Measurements from ENCODE around the gene C7.
"Not testable (repeated sequence)": the region's sequence is repeated elsewhere in the genome, so short reads cannot be mapped to it uniquely, and the experiment has no call there.

The C7 gene

GRCh38 chr5:40909264-40909663 is at the start of gene C7:
Gene C7, plus strand, starts transcription at chr5:40909497. Its CDS starts 114 bp downstream, at chr5:40909611.
- DNase-seq, result no peak

GRCh38 chr5:40860711-40861110 is 48.6 kb upstream of the C7 start:
- DNase-seq, result no peak

DNA sequence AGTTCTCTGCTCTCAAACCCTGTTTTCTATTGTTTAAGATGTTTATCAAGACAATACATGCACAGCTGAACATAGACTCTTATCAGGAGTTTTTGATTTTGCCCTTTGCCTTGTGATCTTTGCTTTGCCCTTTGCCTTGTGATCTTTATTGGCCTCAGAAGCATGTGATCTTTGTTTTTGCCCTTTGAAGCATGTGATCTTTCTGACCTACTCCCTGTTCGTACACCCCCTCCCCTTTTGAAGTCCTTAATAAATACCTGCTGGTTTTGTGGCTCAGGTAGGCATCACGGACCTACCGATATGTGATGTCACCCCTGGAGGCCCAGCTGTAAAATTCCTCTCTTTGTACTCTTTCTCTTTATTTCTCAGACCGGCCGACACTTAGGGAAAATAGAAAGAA is 44.3 kb upstream of the C7 start:
- DNase-seq, result not testable (repeated sequence)

DNA sequence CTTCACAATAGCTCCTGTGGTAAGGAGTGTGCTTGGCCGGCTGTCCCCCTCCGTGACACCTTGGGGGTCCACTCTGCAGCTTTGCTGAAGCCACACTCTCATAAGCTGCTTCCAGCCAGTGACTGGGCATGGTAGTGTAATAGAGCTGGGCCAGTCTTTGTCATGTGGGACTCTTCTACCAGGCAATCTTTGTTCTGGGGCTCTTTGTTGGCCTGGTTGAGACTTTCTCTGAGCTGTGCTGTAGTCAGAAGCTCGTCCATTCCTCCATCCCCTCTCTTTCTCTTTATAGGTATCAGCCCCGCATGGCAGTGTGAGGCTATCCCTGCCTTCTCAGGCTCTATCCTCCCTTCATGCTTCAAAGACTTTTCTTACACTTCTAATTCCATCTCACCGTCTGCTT is 42.5 kb upstream of the C7 start:
- no peak for DNase-seq

DNA sequence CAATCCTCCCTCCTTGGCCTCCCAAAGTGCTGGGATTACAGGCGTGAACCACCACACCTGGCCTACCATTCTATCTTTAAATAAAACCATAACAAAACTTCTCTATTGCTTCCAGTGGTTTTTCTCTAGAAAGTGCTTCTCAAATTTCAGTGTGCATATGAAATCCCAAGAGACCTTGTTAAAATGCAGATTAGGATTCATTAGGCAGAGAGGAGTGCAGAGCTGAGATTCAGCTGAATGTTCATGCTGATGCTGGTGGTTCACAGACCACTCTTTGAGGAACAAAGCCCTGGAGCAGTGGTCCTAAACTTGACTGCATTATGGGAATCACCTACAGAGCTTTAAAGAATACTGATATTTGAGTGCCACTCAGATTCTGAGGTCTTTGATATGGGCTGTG is 39.9 kb upstream of the C7 start:
- DNase-seq, result no peak

- DNase-seq, result no peak
Measured at GRCh38 chr5:40871177-40871576, 38.1 kb upstream of the C7 start.

- not testable (repeated sequence) for DNase-seq
Measured at GRCh38 chr5:40872253-40872652, 37.0 kb upstream of the C7 start.

GRCh38 chr5:40873286-40873880 is 35.9 kb upstream of the C7 start:
- DNase-seq, result no peak

- DNase-seq, result no peak
Measured at GRCh38 chr5:40875958-40876357, 33.3 kb upstream of the C7 start.

DNA sequence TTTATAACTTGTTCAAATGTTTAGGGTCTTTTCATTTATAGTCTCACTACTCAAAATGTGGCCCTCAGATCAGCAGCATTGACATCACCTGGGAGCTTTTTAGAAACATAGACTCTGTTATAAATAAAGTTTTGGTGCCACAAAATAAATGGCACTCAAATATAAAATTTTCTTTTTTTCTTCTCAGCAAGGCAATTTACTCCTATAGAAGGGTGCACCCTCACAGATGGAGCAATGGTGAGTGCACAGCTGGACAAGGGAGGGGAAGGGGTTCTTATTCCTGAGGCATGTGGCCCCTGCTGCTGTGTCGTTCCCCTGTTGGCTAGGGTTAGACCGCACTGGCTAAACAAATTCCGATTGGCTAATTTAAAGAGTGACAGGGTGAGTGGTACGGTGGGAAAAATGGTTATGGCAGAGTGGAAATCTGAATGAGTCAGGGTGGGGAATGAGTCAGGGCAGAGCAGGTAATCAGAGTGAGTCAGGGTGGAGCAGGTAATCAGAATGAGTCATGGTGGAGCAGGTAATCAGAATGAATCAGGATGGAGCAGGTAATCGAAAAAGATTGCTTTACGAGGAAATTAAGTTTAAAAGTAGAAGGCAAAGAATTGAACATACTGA is 31.8 kb upstream of the C7 start:
- DNase-seq, result no peak

- no peak for DNase-seq
Measured at GRCh38 chr5:40879163-40879942, 29.9 kb upstream of the C7 start.

GRCh38 chr5:40882291-40882690 is 27.0 kb upstream of the C7 start:
- DNase-seq, result no peak

- DNase-seq, result not testable (repeated sequence)
Measured at GRCh38 chr5:40883051-40883450, 26.2 kb upstream of the C7 start.

DNA sequence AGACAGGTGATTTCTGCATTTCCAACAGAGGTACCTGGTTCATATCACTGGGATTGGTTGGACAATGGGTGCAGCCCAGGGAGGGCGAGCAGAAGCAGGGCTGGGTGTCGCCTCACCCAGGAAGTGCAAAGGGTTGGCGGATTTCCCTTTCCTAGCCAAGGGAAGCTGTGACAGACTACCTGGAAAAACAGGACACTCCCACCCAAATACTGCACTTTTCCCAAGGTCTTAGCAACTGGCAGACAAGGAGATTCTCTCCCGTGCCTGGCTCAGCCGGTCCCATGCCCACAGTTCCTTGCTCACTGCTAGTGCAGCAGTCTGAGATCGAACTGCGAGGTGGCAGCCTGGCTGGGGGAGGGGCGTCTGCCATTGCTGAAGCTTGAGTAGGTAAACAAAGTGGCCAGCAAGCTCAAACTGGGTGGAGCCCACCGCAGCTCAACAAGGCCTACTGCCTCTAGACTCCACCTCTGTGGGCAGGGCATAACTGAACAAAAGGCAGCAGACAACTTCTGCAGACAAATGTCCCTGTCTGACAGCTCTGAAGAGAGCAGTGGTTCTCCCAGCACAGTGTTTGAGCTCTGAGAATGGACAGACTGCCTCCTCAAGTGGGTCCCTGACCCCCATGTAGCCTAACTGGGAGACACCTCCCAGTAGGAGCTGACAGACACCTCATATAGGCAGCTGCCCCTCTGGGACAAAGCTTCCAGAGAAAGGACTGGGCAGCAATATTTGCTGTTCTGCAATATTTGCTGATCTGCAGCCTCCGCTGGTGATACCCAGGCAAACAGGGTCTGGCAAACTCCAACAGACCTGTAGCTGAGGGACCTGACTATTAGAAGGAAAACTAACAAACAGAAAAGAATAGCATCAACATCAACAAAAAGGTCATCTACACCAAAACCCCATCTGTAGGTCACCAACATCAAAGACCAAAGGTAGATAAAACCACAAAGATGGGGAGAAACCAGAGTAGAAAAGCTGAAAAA is 13.6 kb upstream of the C7 start:
- DNase-seq, result not testable (repeated sequence)

DNA sequence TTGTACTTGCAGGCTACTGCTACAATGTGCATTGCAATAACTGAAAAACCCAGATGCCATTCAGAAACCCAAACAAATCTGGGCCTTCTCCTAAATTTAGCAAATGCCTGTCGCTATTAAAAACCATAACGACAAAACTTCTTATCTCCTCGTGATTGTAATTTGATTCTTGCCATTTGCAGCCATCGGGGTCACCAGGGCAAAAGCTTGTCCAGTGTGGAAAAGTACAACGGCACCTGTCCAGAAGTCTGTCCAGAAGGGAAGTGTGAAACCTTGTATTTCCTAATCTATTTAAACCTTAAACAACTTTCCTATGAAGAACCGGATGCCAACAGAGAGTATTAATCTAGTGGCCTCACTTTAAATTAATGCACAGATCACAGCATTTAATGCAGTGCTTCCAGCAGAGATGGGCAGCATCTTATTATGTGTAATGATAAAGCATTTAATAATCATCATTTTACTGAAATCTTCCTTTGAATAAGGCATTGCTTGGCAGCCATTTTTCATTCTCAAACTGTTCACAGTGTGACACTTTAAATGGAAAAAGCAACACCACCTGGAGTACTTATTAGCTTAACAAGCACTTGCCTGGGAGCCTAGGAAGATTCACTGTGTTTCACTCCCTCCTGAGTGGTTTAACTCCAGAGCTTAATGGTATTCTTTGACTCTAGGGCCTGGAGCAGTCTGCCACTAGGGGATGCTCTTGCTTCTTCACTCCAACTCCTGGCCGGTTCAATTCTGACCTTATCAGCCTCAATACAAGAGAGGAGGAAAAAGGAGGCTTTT is 4.9 kb upstream of the C7 start:
- DNase-seq, result no peak

GRCh38 chr5:40904994-40905306 is 4.3 kb upstream of the C7 start:
- no peak for DNase-seq

DNA sequence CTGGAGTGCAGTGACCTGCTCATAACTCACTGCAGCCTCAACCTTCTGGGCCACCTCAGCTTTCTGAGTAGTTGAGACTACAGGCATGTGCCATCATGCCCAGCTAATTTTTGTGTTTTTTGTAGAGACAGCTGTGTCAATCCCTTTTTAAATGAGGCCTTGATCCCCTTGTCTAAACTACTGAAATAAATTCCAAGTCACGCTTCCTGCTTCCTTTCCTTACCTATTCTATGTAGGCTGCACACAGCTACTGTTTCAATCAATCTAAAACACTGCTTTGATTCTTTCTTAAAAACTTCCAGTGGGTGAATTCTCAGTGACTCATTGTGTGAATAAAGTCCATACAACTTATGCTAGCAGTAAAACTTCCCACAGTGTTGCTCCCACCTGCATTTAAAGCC is 2.9 kb upstream of the C7 start:
- no peak for DNase-seq

DNA sequence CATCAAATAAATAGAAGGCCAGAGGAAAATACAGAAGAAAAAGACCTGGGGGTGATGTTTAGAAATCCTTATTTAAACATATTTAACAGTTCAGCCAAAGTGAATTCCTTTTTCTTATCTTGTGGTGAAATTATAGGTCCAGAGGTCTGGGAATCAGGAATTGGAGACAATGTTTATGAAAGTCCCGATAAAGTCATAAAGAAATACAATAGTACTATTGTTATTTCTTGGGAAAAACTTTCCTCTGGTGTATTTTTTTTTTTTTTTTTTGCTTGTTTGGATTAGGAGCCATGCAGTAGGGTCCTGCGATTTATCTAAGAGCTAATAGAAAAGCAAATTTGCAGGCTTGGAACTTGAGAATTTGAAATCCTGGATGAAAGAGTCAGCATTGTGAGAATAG is 426 bp downstream of the C7 start:
- DNase-seq, result no peak

GRCh38 chr5:40911266-40911665 is 2.0 kb downstream of the C7 start:
- DNase-seq, result no peak

GRCh38 chr5:40914835-40915234 is 5.5 kb downstream of the C7 start:
- no peak for DNase-seq

GRCh38 chr5:40915341-40915926 is 6.1 kb downstream of the C7 start:
- no peak for DNase-seq

DNA sequence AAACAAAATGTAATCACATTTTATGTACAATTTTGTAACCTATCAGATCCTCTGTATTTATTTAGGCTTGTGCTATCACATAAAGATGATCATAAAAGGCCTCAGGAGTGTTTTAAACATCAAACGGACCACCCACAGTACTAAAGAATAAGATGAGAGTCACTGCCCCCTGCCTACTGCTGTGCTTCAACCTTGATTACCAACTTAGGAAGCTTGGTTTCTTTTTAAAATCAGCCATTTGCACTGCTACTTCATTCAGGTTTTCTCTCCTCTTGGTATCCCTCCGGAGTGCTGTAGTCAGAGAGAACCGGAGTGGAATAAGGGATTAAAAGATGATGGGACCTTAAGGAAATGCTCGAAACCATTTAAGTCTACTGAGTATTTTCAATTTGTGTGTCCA is 6.9 kb downstream of the C7 start:
- no peak for DNase-seq

Data from NCI-H187 (cell line).